ENCODE results near the gene CCDC107.
"Not testable (repeated sequence)": the region's sequence is repeated elsewhere in the genome, so short reads cannot be mapped to it uniquely, and the experiment has no call there.

The CCDC107 gene, protein sequence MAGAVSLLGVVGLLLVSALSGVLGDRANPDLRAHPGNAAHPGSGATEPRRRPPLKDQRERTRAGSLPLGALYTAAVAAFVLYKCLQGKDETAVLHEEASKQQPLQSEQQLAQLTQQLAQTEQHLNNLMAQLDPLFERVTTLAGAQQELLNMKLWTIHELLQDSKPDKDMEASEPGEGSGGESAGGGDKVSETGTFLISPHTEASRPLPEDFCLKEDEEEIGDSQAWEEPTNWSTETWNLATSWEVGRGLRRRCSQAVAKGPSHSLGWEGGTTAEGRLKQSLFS

DNA sequence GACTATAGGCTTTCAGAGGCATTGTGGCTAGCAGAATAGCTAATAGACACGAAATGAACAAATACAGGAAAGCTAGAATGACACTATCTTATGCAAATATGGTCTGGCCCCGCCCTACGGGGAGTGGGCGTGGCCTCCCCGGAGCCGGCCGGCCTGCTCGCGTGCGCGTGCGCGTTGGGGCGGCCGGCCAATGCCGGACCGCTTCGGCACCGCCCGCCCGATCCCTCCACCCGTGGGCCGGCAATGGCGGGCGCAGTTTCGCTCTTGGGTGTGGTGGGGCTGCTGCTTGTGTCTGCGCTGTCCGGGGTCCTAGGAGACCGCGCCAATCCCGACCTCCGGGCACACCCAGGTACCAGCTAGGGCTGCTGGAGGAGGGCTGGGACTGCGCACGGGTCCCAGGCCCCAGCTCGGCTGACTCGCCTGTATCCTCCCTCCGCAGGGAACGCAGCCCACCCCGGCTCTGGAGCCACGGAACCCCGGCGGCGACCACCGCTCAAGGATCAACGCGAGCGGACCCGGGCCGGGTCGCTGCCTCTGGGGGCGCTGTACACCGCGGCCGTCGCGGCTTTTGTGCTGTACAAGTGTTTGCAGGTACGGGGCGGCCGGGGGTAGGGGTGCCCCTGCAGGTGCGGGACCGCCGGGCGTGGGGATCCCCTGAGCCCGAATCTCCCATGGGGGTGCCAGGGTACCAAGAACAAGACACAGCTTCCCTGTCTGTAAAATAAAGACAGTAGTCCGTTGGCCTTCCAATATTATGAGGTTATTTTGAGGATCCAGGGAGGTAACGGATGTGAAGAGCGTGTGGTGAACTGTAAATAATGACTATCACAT is at the start of gene CCDC107:
CCDC107 (plus strand) TSS at position 156 of the 831 bp plus-strand sequence; CDS start at position 244, 88 bp downstream.
- peak; percentile 91 for DNase-seq

DNA sequence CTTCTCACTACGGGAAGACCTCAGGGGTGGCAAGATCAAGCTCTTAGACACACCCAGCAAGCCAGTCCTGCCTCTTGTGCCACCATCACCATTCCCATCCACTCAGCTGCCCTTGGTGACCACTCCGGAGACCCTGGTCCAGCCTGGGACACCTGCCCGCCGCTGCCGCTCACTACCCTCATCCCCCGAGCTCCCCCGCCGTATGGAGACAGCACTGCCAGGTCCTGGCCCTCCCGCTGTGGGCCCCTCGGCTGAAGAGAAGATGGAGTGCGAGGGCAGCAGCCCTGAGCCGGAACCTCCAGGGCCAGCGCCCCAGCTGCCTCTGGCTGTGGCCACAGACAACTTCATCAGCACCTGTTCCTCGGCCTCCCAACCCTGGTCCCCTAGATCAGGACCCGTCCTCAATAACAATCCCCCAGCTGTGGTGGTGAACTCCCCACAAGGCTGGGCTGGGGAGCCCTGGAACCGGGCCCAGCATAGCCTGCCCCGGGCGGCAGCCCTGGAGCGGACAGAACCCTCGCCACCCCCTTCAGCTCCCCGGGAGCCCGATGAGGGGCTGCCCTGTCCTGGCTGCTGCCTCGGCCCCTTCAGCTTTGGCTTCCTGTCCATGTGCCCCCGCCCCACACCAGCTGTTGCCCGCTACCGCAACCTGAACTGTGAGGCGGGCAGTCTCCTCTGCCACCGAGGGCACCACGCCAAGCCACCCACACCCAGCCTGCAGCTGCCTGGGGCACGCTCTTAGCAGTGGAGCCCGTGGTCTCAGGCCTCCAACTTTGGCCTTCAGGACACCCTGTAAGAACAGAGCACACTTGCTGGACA is 48.9 kb upstream of the CCDC107 start:
- DNase-seq = no peak

GRCh38 chr9:35609820-35610163 is 48.3 kb upstream of the CCDC107 start:
- DNase-seq = no peak

DNA sequence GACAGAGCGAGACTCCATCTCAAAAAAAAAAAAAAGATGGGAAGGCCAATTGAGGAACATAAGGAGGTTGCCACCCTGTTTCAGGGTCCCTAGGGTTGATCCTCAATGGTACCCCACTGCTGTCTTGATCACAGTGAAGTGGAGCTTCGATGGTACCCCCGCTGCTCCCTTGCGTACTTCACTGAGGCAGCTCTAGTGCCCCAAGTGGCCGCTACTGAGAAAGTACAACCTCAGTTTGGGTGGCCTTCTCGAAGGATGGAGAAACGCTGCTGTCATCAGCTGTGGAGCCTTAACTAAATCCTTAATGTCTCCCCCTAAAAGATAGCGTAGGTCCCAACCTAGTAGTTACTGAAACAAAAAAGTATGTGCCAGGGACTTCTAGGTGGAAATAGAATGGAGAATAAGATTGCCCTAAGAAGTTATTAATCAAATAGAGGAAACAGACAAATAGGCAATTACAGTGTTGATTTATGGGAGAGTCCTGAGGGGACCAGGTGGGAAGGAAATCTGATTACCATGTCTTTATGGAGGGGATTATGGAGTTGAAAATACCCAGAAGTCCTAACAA is 46.8 kb upstream of the CCDC107 start:
- no peak for DNase-seq

GRCh38 chr9:35612066-35612465 is 46.0 kb upstream of the CCDC107 start:
- DNase-seq = not testable (repeated sequence)

- no peak for DNase-seq
Observed at GRCh38 chr9:35612843-35613242, 45.2 kb upstream of the CCDC107 start.

DNA sequence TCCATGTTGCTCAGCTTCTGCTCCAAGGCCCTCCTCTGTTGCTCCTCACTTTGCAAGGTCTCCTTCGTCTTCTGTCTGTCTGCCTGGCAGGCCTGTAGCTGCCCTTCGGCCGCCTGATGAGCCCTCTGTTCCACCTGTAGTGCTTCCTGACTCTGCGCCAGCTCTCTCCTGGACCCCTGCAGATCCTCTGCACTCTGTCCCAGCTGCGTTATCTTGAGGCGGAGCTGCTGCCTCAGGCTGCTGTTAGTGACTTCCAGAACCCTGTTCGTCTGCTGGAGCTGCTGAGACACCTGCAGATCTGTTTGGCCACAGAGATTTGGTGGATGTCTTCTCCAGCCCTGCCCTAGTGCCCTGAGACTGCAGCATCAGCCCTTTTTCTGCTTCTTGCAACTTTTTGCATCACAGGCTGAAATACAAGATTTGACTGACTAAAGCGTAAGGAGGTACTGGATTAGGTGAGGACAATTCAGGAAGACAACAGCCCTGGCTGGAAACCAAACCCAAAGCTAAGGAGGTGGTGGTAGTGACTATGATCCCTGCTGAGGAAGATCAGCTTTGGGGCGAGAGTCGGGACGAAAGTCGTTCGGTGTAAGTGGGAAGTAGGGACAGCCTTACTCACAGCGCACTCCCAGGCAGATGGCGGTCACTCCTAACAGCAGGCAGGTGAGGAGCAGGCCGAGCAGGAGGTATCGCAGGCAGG is 42.0 kb upstream of the CCDC107 start:
- no peak for DNase-seq

DNA sequence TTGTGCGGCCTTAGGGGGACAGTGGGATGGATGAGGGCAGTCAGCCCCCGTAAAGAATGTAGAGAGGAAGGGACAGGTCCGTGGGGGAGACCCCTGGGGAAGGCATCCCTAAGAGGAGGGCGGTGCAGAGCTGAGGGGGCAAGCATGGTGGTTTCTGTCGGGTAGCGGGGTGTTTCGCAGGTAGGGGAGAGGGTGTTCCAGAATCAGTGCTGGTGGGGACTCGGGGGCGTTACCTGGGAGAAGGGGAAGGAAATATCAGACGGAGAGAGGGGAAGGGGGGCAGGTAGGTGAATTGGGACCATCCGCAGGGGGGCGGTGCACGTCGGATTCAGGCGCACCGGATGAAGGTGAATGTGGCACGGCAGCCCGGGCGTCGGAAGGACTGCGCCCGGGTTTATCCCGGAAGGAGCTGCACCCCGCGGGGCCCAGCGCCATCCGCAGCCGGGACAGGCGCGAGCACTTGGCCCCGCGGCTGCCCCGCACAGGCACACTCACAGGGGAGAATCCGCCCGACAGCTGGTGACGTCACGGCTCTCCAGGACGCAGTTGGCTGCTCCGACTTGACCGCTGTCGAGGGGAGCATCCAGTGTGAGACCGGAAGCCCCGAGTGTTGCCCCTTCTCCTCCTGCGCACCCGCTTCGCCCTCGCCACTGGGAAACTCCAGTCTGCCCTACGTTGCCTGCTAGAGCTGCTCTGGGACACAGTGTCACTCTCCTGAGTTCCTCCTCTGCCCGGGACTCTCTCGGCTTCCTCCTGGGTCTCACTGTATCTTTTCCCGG is 41.2 kb upstream of the CCDC107 start:
- DNase-seq = no peak

DNA sequence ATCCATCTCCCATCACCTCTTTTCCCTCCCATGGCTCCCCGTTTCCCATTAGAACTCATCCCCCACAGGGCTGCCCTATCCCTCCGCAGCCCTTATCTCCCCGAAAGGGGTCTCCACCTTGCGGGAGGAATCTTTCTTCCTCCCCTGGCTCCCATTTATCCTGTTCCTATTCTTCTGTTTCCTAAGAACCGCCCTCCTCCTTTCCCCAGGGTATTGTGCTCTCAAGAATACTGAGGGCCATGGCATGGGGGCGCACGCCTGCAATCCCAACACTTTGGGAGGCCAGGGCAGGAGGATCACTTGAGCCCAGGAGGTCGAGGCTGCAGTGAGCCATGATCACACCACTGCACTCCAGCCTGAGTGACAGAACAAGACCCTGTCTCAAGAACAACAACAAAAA is 40.5 kb upstream of the CCDC107 start:
- no peak for DNase-seq

DNA sequence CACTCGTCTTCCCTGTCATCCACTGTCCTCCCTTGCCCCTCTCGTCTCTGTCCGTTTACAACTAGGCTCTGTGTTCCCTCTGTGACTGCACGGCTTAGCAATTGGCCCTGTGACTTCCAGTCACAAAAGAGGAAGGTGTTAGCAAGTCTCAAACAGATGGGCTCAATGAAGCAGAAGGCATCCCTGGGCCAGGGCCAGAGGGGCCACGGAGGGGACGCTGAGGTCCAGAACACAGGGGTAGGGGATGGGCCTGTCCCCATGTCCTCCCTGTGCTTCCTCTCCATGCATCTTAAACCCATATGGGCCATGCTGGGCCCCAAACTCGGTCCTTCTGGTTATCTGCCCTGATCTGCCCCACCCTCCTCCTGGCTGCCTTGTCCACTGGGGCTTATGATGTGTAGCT is 39.8 kb upstream of the CCDC107 start, which contains the start of gene CD72:
CD72 (minus strand) TSS at position 89 of the 403 bp plus-strand sequence. CDS start 110 bp downstream, outside the sequence.
- no peak for DNase-seq

DNA sequence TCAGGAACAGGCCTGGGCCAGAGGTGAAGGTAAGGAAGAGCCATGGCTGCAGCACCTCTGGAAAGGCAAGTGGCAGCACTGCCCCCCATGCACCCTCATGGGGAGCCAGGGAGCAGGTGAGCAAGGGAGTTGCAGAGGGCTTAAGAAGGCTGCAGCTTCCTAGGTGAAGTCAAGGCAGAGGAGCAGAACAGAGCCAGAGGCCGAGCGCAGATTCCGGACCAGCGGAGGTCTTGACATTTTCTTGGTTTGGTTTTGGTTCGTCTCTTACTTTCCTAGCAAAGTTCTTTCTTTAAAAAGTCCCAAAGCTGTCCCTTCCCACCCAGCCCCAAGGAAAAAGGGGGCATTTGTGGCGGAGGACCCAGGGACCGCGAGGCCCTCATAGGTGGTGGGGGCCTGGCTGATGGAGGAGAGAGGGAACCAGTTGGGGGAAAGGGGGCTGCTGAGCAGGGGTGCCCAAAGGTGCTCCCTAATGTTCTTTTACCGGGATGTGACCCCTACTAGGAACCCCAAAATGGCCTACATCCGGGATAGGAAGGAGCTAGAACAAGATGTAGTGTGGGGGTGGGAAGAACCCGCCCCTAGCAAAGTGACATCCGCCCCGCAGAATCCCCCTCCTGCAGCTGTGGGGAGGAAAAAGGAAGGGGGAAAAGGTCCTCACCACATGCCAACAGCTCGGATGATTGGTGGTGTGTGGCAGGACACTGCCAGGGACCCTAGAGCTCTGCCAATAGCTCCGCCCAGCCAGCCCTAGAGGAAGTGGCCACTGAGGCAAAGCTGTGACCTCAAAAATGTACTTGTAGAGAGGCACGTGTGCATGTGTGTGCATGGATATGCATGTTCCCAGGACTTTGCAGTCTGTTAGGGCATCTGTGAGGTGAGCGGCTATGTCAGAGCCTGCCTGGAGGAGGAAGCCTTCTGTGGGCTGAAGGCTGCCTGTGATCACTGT is 39.0 kb upstream of the CCDC107 start:
- DNase-seq = no peak

- no peak for DNase-seq
Observed at GRCh38 chr9:35619800-35620158, 38.3 kb upstream of the CCDC107 start.

DNA sequence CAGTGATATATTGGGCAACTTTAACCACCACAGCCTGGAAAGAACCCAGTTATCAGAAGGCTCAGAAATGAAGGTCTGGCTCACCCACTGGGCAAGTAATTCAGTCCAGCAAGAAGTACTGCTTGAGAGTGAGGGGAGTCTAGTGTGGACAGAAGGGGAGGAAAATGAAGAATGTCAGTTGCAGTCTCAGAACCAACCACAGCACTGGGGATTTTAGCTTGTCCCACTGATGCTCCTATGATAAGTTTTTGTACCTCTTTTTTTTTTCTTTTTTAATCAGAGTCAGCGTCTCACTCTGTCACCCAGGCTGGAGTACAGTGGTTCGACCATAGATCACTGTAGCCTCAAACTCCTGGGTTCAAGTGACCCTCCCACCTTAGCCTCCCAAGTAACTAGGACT is 30.5 kb upstream of the CCDC107 start:
- no peak for DNase-seq

DNA sequence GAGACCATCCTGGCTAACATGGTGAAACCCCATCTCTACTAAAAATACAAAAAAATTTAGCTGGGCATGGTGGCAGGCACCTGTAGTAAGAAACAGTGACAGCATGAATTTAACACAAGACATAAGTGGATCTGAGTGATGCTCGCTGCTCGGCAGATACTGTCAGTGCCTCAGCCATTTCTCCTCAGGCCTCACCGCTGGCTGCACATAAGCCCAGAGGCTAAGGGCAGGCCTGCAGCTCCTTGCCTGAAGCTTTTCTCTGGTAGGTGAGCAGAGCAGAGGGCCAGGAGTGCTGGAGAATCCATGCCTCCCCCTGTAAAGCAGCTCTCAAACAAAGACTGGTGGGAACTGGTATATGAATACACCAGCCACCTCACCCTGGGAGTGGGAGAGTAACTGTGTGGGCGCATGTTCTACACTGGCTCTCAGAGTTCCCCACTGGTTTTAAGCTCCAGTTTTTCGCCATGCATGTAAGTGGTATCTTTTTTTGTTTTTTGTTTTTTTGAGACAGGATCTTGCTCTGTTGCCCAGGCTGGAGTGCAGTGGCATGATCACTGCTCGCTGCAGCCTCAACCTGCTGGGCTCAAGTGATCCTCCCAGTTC is 29.6 kb upstream of the CCDC107 start:
- no peak for DNase-seq

GRCh38 chr9:35629597-35629996 is 28.5 kb upstream of the CCDC107 start:
- DNase-seq = no peak

DNA sequence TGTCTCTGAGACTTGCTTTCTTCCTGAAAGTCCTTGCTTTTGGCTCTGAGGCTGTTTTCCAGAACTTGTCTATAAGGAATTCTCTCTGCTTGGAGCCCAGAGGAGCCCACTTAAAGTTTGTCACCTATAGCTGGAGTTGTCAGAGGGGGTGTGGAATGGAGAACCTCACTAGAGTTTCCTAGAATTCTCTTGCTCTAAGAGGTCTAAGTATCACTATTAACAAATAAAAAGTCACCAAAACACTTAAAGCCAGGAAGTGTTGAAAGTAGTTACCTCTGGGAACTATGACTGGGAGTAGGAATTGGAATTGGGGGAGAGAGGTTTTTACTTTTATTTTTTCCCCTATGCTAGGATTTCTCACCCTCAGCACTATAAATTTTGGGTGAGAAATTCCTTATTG is 22.4 kb upstream of the CCDC107 start:
- no peak for DNase-seq

- no peak for DNase-seq
Observed at GRCh38 chr9:35636135-35636876, 21.8 kb upstream of the CCDC107 start.

DNA sequence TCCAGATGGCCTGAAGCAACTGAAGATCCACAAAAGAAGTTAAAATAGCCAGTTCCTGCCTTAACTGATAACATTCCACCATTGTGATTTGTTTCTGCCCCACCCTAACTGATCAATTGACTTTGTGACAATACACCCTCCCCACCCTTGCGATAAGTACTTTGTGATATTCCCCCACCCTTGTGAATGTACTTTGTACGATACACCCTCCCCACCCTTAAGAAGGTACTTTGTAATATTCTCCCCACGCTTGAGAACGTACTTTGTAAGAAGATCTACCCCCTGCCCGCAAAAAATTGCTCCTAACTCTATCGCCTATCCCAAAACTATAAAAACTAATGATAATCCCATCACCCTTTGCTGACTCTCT is 21.2 kb upstream of the CCDC107 start:
- DNase-seq = not testable (repeated sequence)

DNA sequence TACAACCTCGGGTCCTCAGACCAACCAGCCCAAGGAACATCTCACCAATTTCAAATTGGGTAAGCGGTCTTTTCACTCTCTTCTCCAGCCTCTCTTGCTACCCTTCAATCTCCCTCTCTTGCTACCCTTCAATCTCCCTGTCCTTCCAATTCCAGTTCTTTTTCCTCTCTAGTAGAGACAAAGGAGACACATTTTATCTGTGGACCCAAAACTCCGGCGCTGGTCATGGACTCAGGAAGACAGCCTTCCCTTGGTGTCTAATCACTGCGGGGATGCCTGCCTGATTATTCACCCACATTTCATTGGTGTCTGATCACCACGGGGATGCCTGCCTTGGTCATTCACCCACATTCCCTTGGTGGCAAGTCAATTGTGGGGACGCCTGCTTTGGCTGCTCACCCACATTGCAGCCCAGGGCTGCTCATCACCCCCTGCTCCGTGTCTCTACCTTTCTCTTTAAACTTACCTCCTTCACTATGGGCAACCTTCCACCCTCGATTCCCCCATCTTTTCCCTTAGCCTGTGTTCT is 20.6 kb upstream of the CCDC107 start:
- DNase-seq = not testable (repeated sequence)
